ENCODE data around the gene FAM227A.
A peak's percentile ranks its signal among the peaks of the same experiment; 100 is the strongest.
"Not testable (repeated sequence)": the region's sequence is repeated elsewhere in the genome, so short reads cannot be mapped to it uniquely, and the experiment has no call there.

Gene FAM227A

GRCh38 chr22:38657045-38657909 is 1.1 kb upstream of the FAM227A start:
- Histone ChIP-seq H3K27ac (ENCODE audit: low read length) (no peak overlapping the region), H3K36me3 (ENCODE audit: control insufficient read depth, insufficient read depth, low read length) (no peaks in the 10 kb centered on the region), H3K9me3 (ENCODE audit: control insufficient read depth, insufficient read depth, low read length) (no peaks in the 10 kb centered on the region), H3K4me3 (ENCODE audit: low read length) (peak overlapping the region; percentile 68), H3K4me1 (ENCODE audit: control insufficient read depth, insufficient read depth, low read length) (no peaks in the 10 kb centered on the region), H3K27me3 (ENCODE audit: control insufficient read depth, insufficient read depth, low read length) (no peaks in the 10 kb centered on the region)
- no peak for DNase-seq (ENCODE audit: low read depth, low spot score)
- WGBS (ENCODE audit: insufficient coverage, insufficient read length) = no CpG with 5 or more reads among the region's 16 CpGs

- Histone ChIP-seq H3K27me3 (ENCODE audit: control insufficient read depth, insufficient read depth, low read length) (no peaks in the 10 kb centered on the region), H3K4me3 (ENCODE audit: low read length) (peak overlapping the region; percentile 68), H3K4me1 (ENCODE audit: control insufficient read depth, insufficient read depth, low read length) (no peaks in the 10 kb centered on the region), H3K9me3 (ENCODE audit: control insufficient read depth, insufficient read depth, low read length) (no peaks in the 10 kb centered on the region), H3K36me3 (ENCODE audit: control insufficient read depth, insufficient read depth, low read length) (no peaks in the 10 kb centered on the region), H3K27ac (ENCODE audit: low read length) (no peak overlapping the region)
- no peak for DNase-seq (ENCODE audit: low read depth, low spot score)
- WGBS (ENCODE audit: insufficient coverage, insufficient read length) = no CpG with 5 or more reads among the region's 22 CpGs
Measured at GRCh38 chr22:38655519-38656255, 505 bp downstream of the FAM227A start.

- no peaks in the 10 kb centered on the region for H3K9me3 ChIP-seq (ENCODE audit: control insufficient read depth, insufficient read depth, low read length)
- WGBS (ENCODE audit: insufficient coverage, insufficient read length) = no CpG with 5 or more reads among the region's 8 CpGs
Measured at GRCh38 chr22:38653741-38654140, 2.5 kb downstream of the FAM227A start.

GRCh38 chr22:38652859-38653258 is 3.3 kb downstream of the FAM227A start:
- H3K27me3 ChIP-seq (ENCODE audit: control insufficient read depth, insufficient read depth, low read length) = no peaks in the 10 kb centered on the region
- DNase-seq (ENCODE audit: low read depth, low spot score) = no peak
- no peaks in the 10 kb centered on the region for H3K36me3 ChIP-seq (ENCODE audit: control insufficient read depth, insufficient read depth, low read length)
- H3K4me1 ChIP-seq (ENCODE audit: control insufficient read depth, insufficient read depth, low read length) = no peaks in the 10 kb centered on the region
- no peak overlapping the region for H3K27ac ChIP-seq (ENCODE audit: low read length)
- no peaks in the 10 kb centered on the region for H3K9me3 ChIP-seq (ENCODE audit: control insufficient read depth, insufficient read depth, low read length)
- no peak overlapping the region for H3K4me3 ChIP-seq (ENCODE audit: low read length)

More at GRCh38 chr22:38653741-38654140, 2.5 kb downstream of the FAM227A start:
- no peaks in the 10 kb centered on the region for H3K36me3 ChIP-seq (ENCODE audit: control insufficient read depth, insufficient read depth, low read length)
- no peaks in the 10 kb centered on the region for H3K27me3 ChIP-seq (ENCODE audit: control insufficient read depth, insufficient read depth, low read length)
- no peak overlapping the region for H3K27ac ChIP-seq (ENCODE audit: low read length)
- no peaks in the 10 kb centered on the region for H3K4me1 ChIP-seq (ENCODE audit: control insufficient read depth, insufficient read depth, low read length)
- no peak for DNase-seq (ENCODE audit: low read depth, low spot score)
- no peak overlapping the region for H3K4me3 ChIP-seq (ENCODE audit: low read length)

GRCh38 chr22:38649841-38650522 is 6.2 kb downstream of the FAM227A start:
- H3K27me3 ChIP-seq (ENCODE audit: control insufficient read depth, insufficient read depth, low read length) = no peaks in the 10 kb centered on the region
- H3K9me3 ChIP-seq (ENCODE audit: control insufficient read depth, insufficient read depth, low read length) = no peaks in the 10 kb centered on the region
- DNase-seq (ENCODE audit: low read depth, low spot score) = no peak
- no peak overlapping the region for H3K27ac ChIP-seq (ENCODE audit: low read length)
- no peaks in the 10 kb centered on the region for H3K36me3 ChIP-seq (ENCODE audit: control insufficient read depth, insufficient read depth, low read length)
- no CpG with 5 or more reads among the region's 5 CpGs for WGBS (ENCODE audit: insufficient coverage, insufficient read length)
- no peaks in the 10 kb centered on the region for H3K4me1 ChIP-seq (ENCODE audit: control insufficient read depth, insufficient read depth, low read length)
- H3K4me3 ChIP-seq (ENCODE audit: low read length) = no peak overlapping the region

- H3K27ac ChIP-seq (ENCODE audit: low read length) = no peak overlapping the region
- no peaks in the 10 kb centered on the region for H3K27me3 ChIP-seq (ENCODE audit: control insufficient read depth, insufficient read depth, low read length)
- no peaks in the 10 kb centered on the region for H3K9me3 ChIP-seq (ENCODE audit: control insufficient read depth, insufficient read depth, low read length)
- WGBS (ENCODE audit: insufficient coverage, insufficient read length) = no CpG with 5 or more reads among the region's 6 CpGs
- H3K4me1 ChIP-seq (ENCODE audit: control insufficient read depth, insufficient read depth, low read length) = no peaks in the 10 kb centered on the region
- no peaks in the 10 kb centered on the region for H3K36me3 ChIP-seq (ENCODE audit: control insufficient read depth, insufficient read depth, low read length)
- no peak for DNase-seq (ENCODE audit: low read depth, low spot score)
- no peak overlapping the region for H3K4me3 ChIP-seq (ENCODE audit: low read length)
Measured at GRCh38 chr22:38645430-38645829, 10.8 kb downstream of the FAM227A start.

GRCh38 chr22:38644245-38644644 is 11.9 kb downstream of the FAM227A start:
- no CpG with 5 or more reads among the region's 5 CpGs for WGBS (ENCODE audit: insufficient coverage, insufficient read length)
- not testable (repeated sequence) for H3K4me1 ChIP-seq (ENCODE audit: control insufficient read depth, insufficient read depth, low read length); H3K27me3 ChIP-seq (ENCODE audit: control insufficient read depth, insufficient read depth, low read length); H3K9me3 ChIP-seq (ENCODE audit: control insufficient read depth, insufficient read depth, low read length); H3K4me3 ChIP-seq (ENCODE audit: low read length); H3K27ac ChIP-seq (ENCODE audit: low read length); H3K36me3 ChIP-seq (ENCODE audit: control insufficient read depth, insufficient read depth, low read length); DNase-seq (ENCODE audit: low read depth, low spot score)

- Histone ChIP-seq H3K9me3 (ENCODE audit: control insufficient read depth, insufficient read depth, low read length) (no peaks in the 10 kb centered on the region), H3K4me3 (ENCODE audit: low read length) (no peak overlapping the region), H3K4me1 (ENCODE audit: control insufficient read depth, insufficient read depth, low read length) (no peaks in the 10 kb centered on the region), H3K27ac (ENCODE audit: low read length) (no peak overlapping the region), H3K27me3 (ENCODE audit: control insufficient read depth, insufficient read depth, low read length) (no peaks in the 10 kb centered on the region), H3K36me3 (ENCODE audit: control insufficient read depth, insufficient read depth, low read length) (no peaks in the 10 kb centered on the region)
- no peak for DNase-seq (ENCODE audit: low read depth, low spot score)
- WGBS (ENCODE audit: insufficient coverage, insufficient read length) = no CpG with 5 or more reads among the region's 13 CpGs
Measured at GRCh38 chr22:38641476-38642040, 14.6 kb downstream of the FAM227A start.

- WGBS (ENCODE audit: insufficient coverage, insufficient read length) = no CpG with 5 or more reads among the region's 3 CpGs
- no peaks in the 10 kb centered on the region for H3K9me3 ChIP-seq (ENCODE audit: control insufficient read depth, insufficient read depth, low read length)
- H3K27ac ChIP-seq (ENCODE audit: low read length) = no peak overlapping the region
- no peak overlapping the region for H3K4me3 ChIP-seq (ENCODE audit: low read length)
- H3K4me1 ChIP-seq (ENCODE audit: control insufficient read depth, insufficient read depth, low read length) = no peaks in the 10 kb centered on the region
- no peak for DNase-seq (ENCODE audit: low read depth, low spot score)
- H3K36me3 ChIP-seq (ENCODE audit: control insufficient read depth, insufficient read depth, low read length) = no peaks in the 10 kb centered on the region
- H3K27me3 ChIP-seq (ENCODE audit: control insufficient read depth, insufficient read depth, low read length) = no peaks in the 10 kb centered on the region
Measured at GRCh38 chr22:38638728-38639127, 17.5 kb downstream of the FAM227A start.

- Histone ChIP-seq H3K27me3 (ENCODE audit: control insufficient read depth, insufficient read depth, low read length) (no peaks in the 10 kb centered on the region), H3K9me3 (ENCODE audit: control insufficient read depth, insufficient read depth, low read length) (no peaks in the 10 kb centered on the region), H3K4me3 (ENCODE audit: low read length) (no peak overlapping the region), H3K36me3 (ENCODE audit: control insufficient read depth, insufficient read depth, low read length) (no peaks in the 10 kb centered on the region), H3K27ac (ENCODE audit: low read length) (no peak overlapping the region), H3K4me1 (ENCODE audit: control insufficient read depth, insufficient read depth, low read length) (no peaks in the 10 kb centered on the region)
- WGBS (ENCODE audit: insufficient coverage, insufficient read length) = no CpG with 5 or more reads among the region's 2 CpGs
- DNase-seq (ENCODE audit: low read depth, low spot score) = no peak
Measured at GRCh38 chr22:38638216-38638615, 18.0 kb downstream of the FAM227A start.
